SK-N-SH treated with all-trans-retinoic acid at 6 μM for 48 hours (cell line): Measurements from ENCODE around the gene TOM1L2.

Experiments
- ATAC-seq: fragments of 200-7000 bp; cut with Tn5 transposase; 3 replicates; pipeline ENCODE4 v1.9.1; 2020; ENCODE audit warnings: mild to moderate bottlenecking, moderate library complexity
- ARNTL ChIP-seq: fragments of 450-650 bp; formaldehyde crosslinking; IDR thresholded peaks from 2 replicates; pipeline ENCODE4 v1.5.0; 2020; ENCODE audit warnings: low read depth, mild to moderate bottlenecking, moderate library complexity, borderline replicate concordance
- BACH2 ChIP-seq: fragments of 250-450 bp; sonication (Bioruptor Pico); IDR thresholded peaks from 2 replicates; pipeline ENCODE4 v1.9.0; 2021; ENCODE audit warnings: mild to moderate bottlenecking, borderline replicate concordance
- CSDC2 ChIP-seq: fragments of 250-450 bp; sonication (Bioruptor Pico); IDR thresholded peaks from 2 replicates; pipeline ENCODE4 v1.5.0; 2020; ENCODE audit warnings: mild to moderate bottlenecking, moderate library complexity
- ESRRG ChIP-seq: fragments of 250-450 bp; sonication (Bioruptor Pico); IDR thresholded peaks from 2 replicates; pipeline ENCODE4 v1.6.1; 2021; ENCODE audit warnings: mild to moderate bottlenecking
- GLIS3 ChIP-seq: fragments of 250-450 bp; sonication (Bioruptor Pico); IDR thresholded peaks from 2 replicates; pipeline ENCODE4 v1.5.0; 2020; ENCODE audit warnings: mild to moderate bottlenecking, moderate library complexity
- ISL1 ChIP-seq: fragments of 250-450 bp; sonication (Bioruptor Pico); IDR thresholded peaks from 2 replicates; pipeline ENCODE4 v2.1.2; 2022; ENCODE audit warnings: mild to moderate bottlenecking, moderate library complexity
- PPARA ChIP-seq: fragments of 250-450 bp; sonication (Bioruptor Pico); IDR thresholded peaks from 2 replicates; pipeline ENCODE4 v1.5.0; 2020; ENCODE audit warnings: mild to moderate bottlenecking, borderline replicate concordance
- RARB ChIP-seq: fragments of 250-450 bp; sonication (Bioruptor Pico); IDR thresholded peaks from 2 replicates; pipeline ENCODE4 v1.8.0; 2021; ENCODE audit warnings: mild to moderate bottlenecking, moderate library complexity
- SNAI2 ChIP-seq: fragments of 250-450 bp; sonication (Bioruptor Pico); IDR thresholded peaks from 2 replicates; pipeline ENCODE4 v1.5.0; 2020; ENCODE audit warnings: mild to moderate bottlenecking, moderate library complexity
- TCF4 ChIP-seq: fragments of 250-450 bp; sonication (Bioruptor Pico); IDR thresholded peaks from 2 replicates; pipeline ENCODE4 v1.8.0; 2021; ENCODE audit warnings: mild to moderate bottlenecking, moderate library complexity, borderline replicate concordance
- TOX ChIP-seq: fragments of 250-450 bp; sonication (Bioruptor Pico); IDR thresholded peaks from 2 replicates; pipeline ENCODE4 v1.8.0; 2021; ENCODE audit warnings: mild to moderate bottlenecking, moderate library complexity, borderline replicate concordance
- ZC3H10 ChIP-seq: fragments of 250-450 bp; sonication (Bioruptor Pico); IDR thresholded peaks from 2 replicates; pipeline ENCODE4 v1.5.1; 2021; ENCODE audit warnings: mild to moderate bottlenecking, moderate library complexity
- ZFP3 ChIP-seq: fragments of 250-450 bp; sonication (Bioruptor Pico); IDR thresholded peaks from 2 replicates; pipeline ENCODE4 v1.5.0; 2020; ENCODE audit warnings: mild to moderate bottlenecking, moderate library complexity
- ZFP30 ChIP-seq: fragments of 450-650 bp; formaldehyde crosslinking; IDR thresholded peaks from 2 replicates; pipeline ENCODE4 v1.5.0; 2022; ENCODE audit warnings: mild to moderate bottlenecking, moderate library complexity
- ZNF565 ChIP-seq: fragments of 450-650 bp; formaldehyde crosslinking; conservative IDR thresholded peaks from 2 replicates; pipeline ENCODE4 v1.5.0; 2020; ENCODE audit warnings: low read depth, mild to moderate bottlenecking, moderate library complexity
- ZNF70 ChIP-seq: fragments of 450-650 bp; formaldehyde crosslinking; IDR thresholded peaks from 2 replicates; pipeline ENCODE4 v1.5.0; 2020; ENCODE audit warnings: mild to moderate bottlenecking, moderate library complexity
- ZNF8 ChIP-seq: fragments of 450-650 bp; formaldehyde crosslinking; IDR thresholded peaks from 2 replicates; pipeline ENCODE4 v1.5.0; 2020; ENCODE audit warnings: mild to moderate bottlenecking, moderate library complexity
- TF ChIP-seq, protein P1 (sequence below): fragments of 250-450 bp; sonication (Bioruptor Pico); IDR thresholded peaks from 2 replicates; pipeline ENCODE4 v1.5.1; 2020; ENCODE audit warnings: low read depth, mild to moderate bottlenecking, moderate library complexity
- TF ChIP-seq, protein P2 (sequence below): fragments of 250-450 bp; sonication (Bioruptor Pico); IDR thresholded peaks from 2 replicates; pipeline ENCODE4 v1.5.1; 2021; ENCODE audit warnings: mild to moderate bottlenecking, moderate library complexity
- TF ChIP-seq, protein P3 (sequence below): fragments of 250-450 bp; sonication (Bioruptor Pico); IDR thresholded peaks from 2 replicates; pipeline ENCODE4 v1.8.0; 2021; ENCODE audit warnings: low read depth, mild to moderate bottlenecking, moderate library complexity, borderline replicate concordance
- TF ChIP-seq, protein P4 (sequence below): fragments of 250-450 bp; sonication (Bioruptor Pico); IDR thresholded peaks from 2 replicates; pipeline ENCODE4 v1.8.0; 2020; ENCODE audit warnings: mild to moderate bottlenecking, moderate library complexity, borderline replicate concordance

The TOM1L2 gene

DNA sequence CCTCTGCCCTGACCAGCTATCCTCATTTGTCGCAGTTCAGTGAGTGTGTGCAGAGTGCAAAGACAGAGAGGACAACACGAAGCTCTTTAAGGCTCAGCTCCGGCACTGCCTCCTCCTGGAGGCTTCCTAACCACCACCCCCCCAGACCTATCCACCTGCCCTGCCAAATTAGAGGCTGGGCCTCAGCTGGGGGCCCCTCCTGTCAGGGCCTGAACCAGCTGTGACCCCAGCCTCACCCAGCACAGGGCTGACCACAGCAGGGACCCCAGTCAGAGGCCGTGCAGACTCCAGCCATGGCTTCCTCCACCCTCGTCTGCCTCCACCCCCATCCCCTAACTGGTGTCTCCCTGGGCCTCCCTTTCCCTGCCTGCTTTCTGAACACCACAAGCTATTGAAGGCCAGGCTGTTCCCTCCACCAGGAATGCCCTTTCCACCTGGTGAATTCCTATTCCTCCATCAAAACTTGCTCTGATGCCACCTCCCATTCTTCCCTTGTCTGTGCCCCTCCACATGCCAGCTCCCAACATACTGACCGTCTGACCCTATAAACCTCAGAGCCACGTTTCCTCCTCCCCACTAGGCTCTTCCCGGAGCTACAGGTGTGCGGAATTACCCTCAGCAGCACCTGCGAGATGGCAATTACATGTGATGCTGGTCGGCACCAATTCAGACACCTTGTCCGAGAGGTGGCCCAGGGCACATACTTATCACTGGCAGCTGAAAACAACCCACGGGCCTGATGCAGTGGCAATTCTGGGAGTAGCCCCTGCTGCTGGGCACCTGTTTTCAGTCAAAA, 144.2 kb downstream of the TOM1L2 start:
- ATAC-seq: no peak
- no peak for TF ChIP-seq ARNTL
- no peak for TF ChIP-seq SNAI2 (CRISPR knock-in tag)

DNA sequence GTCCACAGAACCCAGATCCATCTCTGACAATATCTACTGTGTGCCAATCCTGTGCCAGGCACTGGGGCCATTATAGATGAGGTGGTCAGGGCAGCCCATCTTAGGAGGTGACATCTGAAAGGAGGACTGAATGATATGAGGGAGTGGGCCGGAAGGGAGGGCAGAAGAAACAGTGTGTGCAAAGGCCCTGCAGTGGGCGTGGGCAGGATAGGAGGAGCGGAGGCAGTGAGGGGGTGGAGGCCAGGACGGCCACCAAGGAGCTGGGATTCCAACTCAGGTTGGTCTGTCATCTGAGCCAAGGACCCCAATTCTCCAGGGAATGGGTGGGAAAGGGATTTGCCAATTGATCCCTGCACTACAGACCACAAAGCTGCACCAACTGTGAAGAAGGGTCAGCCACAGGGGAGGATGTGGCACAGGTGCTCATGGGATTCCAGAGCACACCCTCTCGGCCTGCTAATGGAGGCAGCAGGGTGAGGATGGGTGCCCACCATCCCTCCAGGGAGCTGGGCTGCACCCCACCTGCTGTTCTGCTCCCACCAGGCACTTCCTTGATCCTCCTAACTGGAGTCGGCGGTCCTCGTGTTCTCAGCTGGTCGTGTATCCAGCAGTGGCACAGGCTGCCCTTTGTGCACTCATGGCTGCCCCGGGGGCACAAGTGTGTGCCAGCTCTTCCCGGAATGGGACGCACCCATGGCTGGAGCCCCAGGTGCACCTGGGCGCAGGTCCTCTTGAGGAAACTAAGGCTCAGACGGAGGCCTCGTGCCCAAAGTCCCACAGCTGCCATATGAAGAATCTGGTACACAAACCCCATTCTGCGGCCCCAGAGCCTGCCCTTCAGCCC, 145.0 kb downstream of the TOM1L2 start:
- ATAC-seq: no peak
- no peak for TF ChIP-seq ZNF565 (CRISPR knock-in tag)
- TF ChIP-seq, protein P1, sequence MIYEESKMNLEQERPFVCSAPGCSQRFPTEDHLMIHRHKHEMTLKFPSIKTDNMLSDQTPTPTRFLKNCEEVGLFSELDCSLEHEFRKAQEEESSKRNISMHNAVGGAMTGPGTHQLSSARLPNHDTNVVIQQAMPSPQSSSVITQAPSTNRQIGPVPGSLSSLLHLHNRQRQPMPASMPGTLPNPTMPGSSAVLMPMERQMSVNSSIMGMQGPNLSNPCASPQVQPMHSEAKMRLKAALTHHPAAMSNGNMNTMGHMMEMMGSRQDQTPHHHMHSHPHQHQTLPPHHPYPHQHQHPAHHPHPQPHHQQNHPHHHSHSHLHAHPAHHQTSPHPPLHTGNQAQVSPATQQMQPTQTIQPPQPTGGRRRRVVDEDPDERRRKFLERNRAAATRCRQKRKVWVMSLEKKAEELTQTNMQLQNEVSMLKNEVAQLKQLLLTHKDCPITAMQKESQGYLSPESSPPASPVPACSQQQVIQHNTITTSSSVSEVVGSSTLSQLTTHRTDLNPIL (CRISPR knock-in tag): no peak
- no peak for TF ChIP-seq ESRRG (CRISPR knock-in tag)
- no peak for TF ChIP-seq TOX (CRISPR knock-in tag)
- TF ChIP-seq PPARA (CRISPR knock-in tag): no peak
- TF ChIP-seq ZFP3: no peak
- TF ChIP-seq BACH2: no peak
- TF ChIP-seq RARB: no peak
- TF ChIP-seq, protein P2, sequence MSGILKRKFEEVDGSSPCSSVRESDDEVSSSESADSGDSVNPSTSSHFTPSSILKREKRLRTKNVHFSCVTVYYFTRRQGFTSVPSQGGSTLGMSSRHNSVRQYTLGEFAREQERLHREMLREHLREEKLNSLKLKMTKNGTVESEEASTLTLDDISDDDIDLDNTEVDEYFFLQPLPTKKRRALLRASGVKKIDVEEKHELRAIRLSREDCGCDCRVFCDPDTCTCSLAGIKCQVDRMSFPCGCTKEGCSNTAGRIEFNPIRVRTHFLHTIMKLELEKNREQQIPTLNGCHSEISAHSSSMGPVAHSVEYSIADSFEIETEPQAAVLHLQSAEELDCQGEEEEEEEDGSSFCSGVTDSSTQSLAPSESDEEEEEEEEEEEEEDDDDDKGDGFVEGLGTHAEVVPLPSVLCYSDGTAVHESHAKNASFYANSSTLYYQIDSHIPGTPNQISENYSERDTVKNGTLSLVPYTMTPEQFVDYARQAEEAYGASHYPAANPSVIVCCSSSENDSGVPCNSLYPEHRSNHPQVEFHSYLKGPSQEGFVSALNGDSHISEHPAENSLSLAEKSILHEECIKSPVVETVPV (CRISPR knock-in tag): no peak
- no peak for TF ChIP-seq SNAI2 (CRISPR knock-in tag)
- TF ChIP-seq ZNF70 (CRISPR knock-in tag): no peak
- TF ChIP-seq GLIS3 (CRISPR knock-in tag): no peak
- no peak for TF ChIP-seq ARNTL
- TF ChIP-seq, protein P3, sequence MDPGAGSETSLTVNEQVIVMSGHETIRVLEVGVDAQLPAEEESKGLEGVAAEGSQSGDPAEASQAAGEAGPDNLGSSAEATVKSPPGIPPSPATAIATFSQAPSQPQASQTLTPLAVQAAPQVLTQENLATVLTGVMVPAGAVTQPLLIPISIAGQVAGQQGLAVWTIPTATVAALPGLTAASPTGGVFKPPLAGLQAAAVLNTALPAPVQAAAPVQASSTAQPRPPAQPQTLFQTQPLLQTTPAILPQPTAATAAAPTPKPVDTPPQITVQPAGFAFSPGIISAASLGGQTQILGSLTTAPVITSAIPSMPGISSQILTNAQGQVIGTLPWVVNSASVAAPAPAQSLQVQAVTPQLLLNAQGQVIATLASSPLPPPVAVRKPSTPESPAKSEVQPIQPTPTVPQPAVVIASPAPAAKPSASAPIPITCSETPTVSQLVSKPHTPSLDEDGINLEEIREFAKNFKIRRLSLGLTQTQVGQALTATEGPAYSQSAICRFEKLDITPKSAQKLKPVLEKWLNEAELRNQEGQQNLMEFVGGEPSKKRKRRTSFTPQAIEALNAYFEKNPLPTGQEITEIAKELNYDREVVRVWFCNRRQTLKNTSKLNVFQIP: no peak
- no peak for TF ChIP-seq ISL1 (CRISPR knock-in tag)
- no peak for TF ChIP-seq TCF4 (CRISPR knock-in tag)
- no peak for TF ChIP-seq CSDC2 (CRISPR knock-in tag)

DNA sequence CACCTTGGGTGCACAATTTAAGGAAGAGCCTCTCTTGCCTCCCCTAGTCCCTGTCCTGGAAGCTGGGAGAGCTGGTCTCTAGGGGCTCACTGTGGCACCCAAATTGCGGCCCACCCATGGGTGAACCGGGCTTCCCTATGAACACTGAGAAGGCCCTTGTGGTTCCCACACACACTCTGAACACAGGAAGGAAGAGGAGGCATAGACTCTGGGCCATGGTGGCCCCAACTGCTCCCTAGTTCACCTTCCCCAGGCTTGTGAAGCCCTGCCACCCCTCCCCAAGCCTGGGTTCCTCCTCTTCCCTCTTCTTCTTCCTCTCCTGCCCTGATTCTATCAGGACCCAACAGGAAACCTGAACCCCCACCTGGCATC, 145.9 kb downstream of the TOM1L2 start:
- TF ChIP-seq CSDC2 (CRISPR knock-in tag) (no peak), ZC3H10 (CRISPR knock-in tag) (no peak), ISL1 (CRISPR knock-in tag) (no peak), ZNF70 (CRISPR knock-in tag) (no peak), ZFP3 (no peak), ESRRG (CRISPR knock-in tag) (no peak), PPARA (CRISPR knock-in tag) (no peak), SNAI2 (CRISPR knock-in tag) (no peak), ZNF8 (no peak), RARB (no peak), ZFP30 (no peak)
- TF ChIP-seq, protein P3: no peak
- TF ChIP-seq, protein P4, sequence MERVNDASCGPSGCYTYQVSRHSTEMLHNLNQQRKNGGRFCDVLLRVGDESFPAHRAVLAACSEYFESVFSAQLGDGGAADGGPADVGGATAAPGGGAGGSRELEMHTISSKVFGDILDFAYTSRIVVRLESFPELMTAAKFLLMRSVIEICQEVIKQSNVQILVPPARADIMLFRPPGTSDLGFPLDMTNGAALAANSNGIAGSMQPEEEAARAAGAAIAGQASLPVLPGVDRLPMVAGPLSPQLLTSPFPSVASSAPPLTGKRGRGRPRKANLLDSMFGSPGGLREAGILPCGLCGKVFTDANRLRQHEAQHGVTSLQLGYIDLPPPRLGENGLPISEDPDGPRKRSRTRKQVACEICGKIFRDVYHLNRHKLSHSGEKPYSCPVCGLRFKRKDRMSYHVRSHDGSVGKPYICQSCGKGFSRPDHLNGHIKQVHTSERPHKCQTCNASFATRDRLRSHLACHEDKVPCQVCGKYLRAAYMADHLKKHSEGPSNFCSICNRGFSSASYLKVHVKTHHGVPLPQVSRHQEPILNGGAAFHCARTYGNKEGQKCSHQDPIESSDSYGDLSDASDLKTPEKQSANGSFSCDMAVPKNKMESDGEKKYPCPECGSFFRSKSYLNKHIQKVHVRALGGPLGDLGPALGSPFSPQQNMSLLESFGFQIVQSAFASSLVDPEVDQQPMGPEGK (CRISPR knock-in tag): no peak
- TF ChIP-seq, protein P1 (CRISPR knock-in tag): no peak
- TF ChIP-seq, protein P2 (CRISPR knock-in tag): no peak
- ATAC-seq: no peak
